SH-SY5Y (cell line): Measurements from ENCODE around the gene SEC22A.

ENCODE experiments used
- GATA2 ChIP-seq: IDR thresholded peaks from 2 replicates; pipeline ENCODE4 v1.6.1; 2011; ENCODE audit warnings: mild to moderate bottlenecking, low read depth, low read length
- GATA3 ChIP-seq: IDR thresholded peaks from 2 replicates; pipeline ENCODE4 v1.6.1; 2011; ENCODE audit warnings: low read depth, mild to moderate bottlenecking, low read length, moderate library complexity

The SEC22A gene

DNA sequence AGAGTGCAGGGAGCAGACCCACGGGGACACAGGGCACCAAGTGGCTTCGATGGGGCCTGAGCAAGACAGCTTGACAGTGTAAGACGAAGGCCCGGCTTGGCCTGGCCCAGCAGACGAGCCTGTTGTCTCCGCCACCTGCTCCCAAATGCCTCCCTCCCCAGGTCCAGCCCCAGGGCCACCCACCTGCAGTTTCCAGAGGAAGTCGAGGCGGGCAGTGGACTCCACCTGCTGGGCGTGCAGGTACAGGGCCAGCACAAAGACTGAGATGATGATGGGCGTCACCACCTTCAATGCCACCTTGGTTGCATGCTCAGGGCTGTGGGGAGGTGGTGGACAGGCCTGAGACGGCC, 94.1 kb downstream of the SEC22A start:
- TF ChIP-seq GATA2 (no peak), GATA3 (no peak)

DNA sequence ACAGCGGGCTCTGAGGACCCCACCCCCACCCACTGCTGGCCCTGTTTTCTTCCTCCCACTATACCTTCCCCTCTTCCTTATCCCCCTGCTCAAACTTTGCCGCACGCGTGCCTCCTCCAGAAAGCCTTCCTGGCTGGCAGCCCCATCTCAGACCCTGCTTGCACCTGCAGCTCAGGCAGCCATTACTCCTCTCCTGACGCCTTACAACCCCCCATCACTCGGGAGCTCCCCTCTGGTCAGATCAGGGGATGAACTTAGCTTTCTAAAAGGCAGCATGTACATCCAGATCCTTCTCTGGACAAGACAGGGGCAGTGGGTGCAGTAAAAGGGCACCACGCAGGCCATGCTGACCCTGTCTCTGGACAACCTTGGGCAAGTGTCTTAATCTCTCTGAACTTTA, 94.5 kb downstream of the SEC22A start:
- TF ChIP-seq GATA2, result no peak
- TF ChIP-seq GATA3, result no peak

DNA sequence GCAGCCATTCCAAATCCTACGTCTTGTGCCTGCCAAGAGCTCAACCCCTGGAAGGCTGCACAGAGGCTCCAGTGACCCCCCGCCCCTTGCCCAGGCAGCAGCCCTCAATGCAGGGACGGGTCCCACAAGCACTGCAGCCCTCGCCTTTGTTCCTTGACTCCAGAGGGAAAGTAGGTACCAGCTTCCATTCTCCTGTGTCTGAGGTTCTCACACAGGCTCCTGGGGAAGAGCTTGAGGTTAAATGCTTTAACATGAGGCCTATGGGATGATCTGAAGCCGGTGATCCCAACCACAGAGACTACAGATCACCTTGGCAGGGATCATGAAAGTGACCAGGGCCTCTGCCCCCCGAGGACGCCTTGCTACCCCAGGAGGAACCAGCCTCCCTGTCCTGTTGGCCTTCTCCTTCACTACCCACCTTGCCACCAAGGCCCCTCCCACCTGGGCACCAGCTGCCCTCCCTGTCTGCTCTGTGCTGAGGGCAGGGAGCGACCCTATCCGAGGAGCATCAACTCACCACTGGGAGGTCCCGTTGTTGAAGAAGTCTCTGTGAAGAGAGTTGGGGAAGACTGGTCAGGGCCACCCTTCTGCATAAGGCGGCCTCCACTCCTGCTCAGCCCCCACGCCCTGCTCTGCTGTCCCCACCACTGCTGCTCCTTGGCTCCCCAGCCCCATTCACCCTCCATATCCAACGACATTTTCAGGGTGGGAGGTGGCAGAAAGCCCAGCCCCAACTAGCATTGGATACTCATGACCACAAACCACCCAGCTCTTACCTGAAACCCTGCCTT, 95.3 kb downstream of the SEC22A start:
- TF ChIP-seq GATA3 (no peak), GATA2 (no peak)

DNA sequence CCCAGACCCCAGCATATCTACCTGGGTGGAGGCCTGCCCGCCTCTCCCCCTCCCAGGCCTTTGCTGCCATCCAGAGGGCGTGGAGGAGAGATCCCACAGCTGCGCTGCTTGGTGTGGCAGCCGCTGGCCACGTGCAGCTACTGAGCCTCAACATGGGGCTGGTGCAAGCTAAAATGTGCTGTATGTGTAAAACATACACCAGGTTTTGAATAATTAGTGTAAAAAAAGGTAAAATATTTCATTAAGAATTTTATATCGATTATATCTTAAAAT, 95.8 kb downstream of the SEC22A start:
- TF ChIP-seq GATA3, result no peak
- no peak for TF ChIP-seq GATA2

DNA sequence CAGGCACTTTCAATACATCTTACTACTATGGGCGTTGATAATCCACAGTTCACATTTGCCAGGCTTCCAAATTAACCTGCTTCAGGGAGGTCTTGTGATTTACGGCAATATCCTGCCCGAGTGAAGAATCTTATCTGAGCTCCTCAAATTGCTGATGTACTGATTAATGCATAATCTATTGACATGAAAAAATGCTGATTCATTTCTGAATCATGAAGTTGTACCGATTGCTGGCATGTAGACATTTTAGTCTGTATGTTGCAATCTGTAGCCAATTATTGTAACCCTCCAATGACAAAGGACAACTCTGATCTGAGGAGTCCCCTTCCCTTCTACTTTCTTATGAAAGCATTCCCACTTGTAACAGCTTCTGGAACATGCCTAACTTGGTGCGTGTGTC, 97.2 kb downstream of the SEC22A start:
- TF ChIP-seq GATA2, result no peak
- TF ChIP-seq GATA3, result no peak

DNA sequence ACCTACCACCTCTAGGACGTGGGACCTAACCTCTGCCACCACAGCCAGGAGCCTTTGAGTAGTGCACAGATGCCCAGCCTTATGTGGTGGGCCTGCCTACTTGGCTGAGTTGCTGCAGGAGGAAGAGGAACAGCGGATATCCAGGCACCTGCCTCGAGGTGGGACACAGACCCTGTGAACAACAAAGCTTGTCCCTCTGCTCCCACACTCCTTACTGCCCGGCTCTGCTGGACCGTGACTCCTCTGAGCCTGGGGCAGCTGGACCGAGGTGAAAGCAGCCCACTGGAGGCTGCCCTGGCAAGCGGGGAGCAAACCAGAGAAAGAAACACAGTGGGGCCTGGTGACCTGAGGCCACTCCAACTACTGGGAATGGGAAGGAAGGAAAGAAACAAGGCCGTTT, 97.8 kb downstream of the SEC22A start:
- no peak for TF ChIP-seq GATA2

DNA sequence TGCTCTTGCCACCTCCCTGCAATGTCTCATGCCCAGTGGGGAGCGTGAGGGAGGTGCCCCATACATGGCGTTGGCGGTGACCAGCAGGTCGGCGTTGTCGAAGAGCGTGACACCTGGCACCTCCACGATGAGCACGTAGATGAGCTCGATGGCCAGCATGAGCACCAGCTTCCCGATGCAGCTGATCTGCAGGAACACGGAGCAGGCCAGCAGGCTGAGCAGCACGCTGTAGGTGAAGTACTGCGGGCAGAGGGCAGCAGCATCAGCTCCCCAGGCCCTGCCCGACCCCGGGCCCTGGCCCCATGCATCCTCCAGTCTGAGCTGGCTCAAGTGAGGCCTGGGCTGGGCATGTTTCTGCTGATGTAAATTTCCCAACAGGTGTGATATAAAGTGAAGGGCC, 98.3 kb downstream of the SEC22A start:
- TF ChIP-seq GATA3 (no peak), GATA2 (no peak)

DNA sequence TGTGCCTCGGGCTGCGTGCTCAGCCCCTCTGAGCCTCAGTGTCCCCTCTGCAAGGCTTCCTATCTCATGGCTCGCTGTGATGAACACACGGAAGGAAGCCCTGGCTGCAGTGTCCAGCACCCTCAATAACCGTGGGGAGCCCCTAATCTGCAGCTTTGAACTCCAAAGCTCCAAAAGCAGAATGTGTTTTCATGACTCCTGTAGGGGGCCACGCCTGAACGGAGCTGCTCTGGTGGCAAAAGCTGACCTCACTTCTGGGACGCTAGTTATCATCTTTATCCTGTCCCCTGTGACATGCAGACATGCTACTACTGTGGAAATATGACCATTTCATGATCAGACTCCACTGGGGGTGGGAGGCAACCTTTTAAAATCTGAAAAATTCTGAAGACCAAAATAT, 98.8 kb downstream of the SEC22A start:
- TF ChIP-seq GATA2 (no peak), GATA3 (no peak)

DNA sequence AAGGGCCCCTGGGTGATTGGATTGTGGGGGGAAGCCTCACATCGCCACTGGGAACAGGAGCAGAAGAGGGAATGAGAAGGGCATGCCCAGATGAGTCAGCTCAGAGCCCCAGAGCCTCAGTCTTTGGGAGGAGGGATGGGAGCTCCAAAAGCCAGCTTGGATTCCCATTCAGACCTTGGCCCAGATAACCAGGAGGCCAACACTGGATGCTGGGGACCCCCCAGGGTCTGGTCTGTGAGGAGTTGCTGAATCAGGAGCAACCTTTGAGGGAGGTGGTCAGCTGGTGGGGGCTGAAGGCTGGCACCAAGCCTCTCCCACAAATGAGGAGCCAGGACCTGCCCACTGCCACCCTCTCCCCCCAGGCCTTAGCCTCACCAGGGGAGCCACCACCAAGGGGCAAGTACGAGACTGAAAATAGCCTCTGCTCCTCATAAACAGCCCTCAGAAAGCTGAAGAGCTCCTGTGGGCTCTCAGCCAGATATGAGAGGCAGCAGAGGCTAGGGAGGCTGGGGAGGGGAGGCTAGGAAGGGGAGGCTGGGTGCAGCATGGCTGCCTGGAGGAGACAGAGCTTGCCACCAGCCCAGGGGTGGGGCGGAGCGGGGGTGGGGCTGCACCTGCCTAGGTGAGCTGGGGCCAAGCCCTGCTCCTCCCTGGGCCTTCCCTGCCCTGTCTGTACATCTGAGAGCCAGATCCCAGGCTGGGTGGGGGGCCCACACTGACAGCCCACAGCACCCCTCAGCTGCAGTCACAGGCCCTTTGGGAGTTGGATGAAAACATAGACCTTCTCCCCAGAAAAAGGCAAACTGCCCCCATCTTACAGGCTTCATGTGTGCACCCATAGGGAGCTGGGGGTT, 99.8 kb downstream of the SEC22A start:
- TF ChIP-seq GATA2 (no peak), GATA3 (no peak)

DNA sequence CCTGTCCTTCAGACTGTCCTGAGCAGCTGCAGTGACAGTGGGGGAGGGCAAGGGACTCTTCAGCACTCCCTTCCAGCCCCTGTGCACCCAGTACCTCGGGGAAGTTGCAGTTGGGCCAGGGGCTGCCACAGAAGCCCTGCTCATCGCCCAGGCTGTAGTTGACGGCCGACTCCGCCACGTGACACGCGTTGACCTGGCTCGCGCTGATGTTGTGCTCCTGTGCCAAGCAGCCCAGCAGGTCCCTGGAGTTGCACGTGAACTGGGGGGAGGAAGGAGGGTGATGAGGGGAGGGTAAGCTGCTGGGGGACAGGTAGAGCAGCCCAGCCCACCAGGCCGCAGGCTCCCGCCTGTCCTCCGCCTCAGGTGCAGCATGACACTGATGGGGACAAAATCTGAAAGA, 101.2 kb downstream of the SEC22A start:
- TF ChIP-seq GATA2 (no peak), GATA3 (no peak)

DNA sequence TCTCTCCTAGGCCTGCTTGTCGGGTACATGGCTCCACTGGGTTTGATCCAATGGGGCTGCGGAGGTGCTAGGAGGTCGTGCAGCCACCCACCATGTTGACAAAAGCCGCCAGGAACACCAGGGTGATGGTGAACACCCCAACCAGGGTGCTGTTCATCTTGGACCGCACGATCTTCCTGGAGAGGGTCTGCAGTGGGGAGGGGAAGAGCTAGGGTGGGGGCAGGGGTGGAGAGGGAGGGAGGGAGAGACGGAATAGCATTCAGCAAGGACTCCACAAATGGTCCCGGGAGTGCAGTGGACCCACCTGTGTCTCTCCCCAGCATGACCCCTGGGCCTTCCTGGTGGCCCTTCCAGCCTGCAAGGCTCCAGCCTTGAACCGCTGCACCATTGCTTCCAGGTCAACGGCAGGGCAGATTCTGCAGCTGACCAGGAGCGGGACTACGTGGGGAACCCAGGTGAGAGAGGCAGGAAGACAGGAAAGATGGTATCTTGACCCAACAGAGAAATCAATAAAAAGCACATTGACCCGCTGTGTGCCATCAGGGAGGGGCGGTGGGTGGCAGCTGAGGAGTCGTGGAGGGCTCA, 102.3 kb downstream of the SEC22A start:
- TF ChIP-seq GATA3, result no peak
- TF ChIP-seq GATA2, result no peak

DNA sequence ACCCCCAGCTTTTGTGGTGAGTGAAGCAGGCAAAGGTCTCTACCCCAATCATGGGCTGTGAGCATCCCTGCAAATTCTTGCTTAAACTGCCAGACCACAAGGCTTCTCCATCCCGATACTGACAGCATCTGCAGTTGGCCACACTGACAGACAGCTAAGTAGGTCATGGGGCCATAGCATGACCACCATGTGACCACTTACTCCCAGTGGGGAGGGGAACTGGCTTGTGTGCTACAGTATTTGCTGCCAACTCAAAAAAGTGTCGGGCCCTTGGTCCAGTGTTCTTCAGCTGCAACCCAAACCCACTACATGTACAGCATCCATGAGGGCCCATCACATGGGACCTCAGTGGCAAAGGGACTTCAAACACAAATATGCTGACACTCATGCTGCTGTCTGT, 103.4 kb downstream of the SEC22A start:
- TF ChIP-seq GATA2 (no peak), GATA3 (no peak)

DNA sequence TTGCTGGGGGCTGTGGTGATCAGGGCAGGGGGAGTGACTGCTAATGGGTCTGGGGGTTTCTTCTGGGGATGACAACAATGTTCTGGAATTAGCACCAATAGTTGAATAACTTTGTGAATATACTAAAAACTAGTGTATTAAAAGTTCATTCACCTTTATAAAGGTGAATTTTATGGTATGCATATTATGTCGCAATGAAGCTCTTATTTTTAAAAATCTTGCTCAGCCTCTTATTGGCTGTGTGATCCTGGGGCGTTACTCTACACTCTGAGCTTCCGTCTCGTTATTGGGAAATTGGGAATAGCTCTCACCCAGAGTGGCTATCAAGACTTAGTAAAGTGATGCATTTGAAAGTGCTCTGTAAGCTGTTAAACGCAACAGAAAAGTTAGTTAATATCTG, 105.3 kb downstream of the SEC22A start:
- TF ChIP-seq GATA3 (no peak), GATA2 (no peak)

DNA sequence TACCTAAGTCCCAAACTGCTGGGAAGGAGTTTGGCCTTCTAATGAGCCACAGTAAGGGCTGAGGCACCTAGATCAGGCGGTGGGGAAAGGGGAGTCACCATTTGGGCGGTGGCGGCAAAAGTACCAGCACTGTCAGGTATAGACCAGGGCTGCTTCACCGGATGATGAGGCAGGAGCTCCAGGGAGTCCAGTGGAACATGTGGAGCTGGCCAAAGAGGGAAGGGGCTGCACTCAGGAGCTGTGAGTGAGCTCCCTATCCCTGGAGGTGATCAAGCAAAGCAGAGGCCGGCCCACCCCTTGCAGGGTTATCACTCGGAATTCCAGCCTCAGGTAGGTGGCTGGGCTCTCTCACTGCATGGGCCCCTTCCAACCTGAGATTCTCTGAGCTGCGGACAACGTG, 108.4 kb downstream of the SEC22A start:
- TF ChIP-seq GATA2, result no peak
- TF ChIP-seq GATA3, result no peak

DNA sequence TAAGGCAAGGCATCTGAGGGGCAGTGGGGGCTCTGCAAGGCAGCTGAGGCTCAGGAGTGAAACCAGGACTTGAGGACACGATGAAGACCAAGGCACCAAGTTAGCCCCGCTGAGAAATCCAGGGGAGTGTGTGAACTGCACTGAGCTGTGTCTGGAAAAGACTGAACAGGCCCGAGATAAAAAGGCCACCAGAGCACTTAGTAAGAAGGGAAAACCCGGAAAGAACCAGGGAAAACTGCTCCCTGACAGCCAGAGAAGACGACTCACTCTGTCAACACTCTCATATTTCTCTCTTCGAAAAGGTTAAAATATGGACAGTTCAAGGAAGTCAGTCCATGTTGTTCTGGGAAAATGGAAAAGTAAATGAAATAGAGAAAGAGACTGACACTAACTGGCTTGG, 109.0 kb downstream of the SEC22A start:
- TF ChIP-seq GATA2, result no peak
